Activated CD4-positive, alpha-beta T cell treated with anti-CD3 and anti-CD28 coated beads for 36 hours (primary cell): ENCODE data around the gene PAK1. TPM values are rescaled to one million over a fixed set of nuclear protein-coding genes. Genes with fewer than 3 reads are reported as not detected.
"Not testable (repeated sequence)": the region's sequence is repeated elsewhere in the genome, so short reads cannot be mapped to it uniquely, and the experiment has no call there.

Experiments used
- ATAC-seq: fragments of 200-7000 bp; cut with Tn5 transposase; one replicate; pipeline ENCODE4 v1.10.0; 2021; ENCODE audit warnings: mild to moderate bottlenecking, moderate library complexity
- CTCF ChIA-PET: fragments of 350-600 bp; sonication (Branson Sonifier 250); formaldehyde crosslinking; loops from one replicate; lab custom pipeline; 2021; ENCODE audit warnings: antibody characterized with exemption; lab: Charles Lee
- POLR2A ChIA-PET: fragments of 350-600 bp; sonication (Branson Sonifier 250); formaldehyde crosslinking; loops from one replicate; lab custom pipeline; 2021; ENCODE audit warnings: antibody characterized with exemption, inconsistent platforms; lab: Charles Lee
- DNase-seq: peaks from one replicate; pipeline ENCODE4 v3.0.0-alpha.2; 2020
- H3K27ac Mint-ChIP-seq: one replicate; pipeline ENCODE4 v1.8.0; 2021; ENCODE audit warnings: mixed read lengths
- H3K27me3 Mint-ChIP-seq: one replicate; pipeline ENCODE4 v1.8.0; 2021; ENCODE audit warnings: mixed read lengths
- H3K36me3 Mint-ChIP-seq: one replicate; pipeline ENCODE4 v1.8.0; 2021; ENCODE audit warnings: low read depth, mixed read lengths
- H3K4me1 Mint-ChIP-seq: one replicate; pipeline ENCODE4 v1.8.0; 2021; ENCODE audit warnings: mixed read lengths
- H3K4me3 Mint-ChIP-seq: one replicate; pipeline ENCODE4 v1.8.0; 2021; ENCODE audit warnings: mild to moderate bottlenecking, moderate library complexity, mixed read lengths
- H3K9me3 Mint-ChIP-seq: one replicate; pipeline ENCODE4 v1.8.0; 2021; ENCODE audit warnings: low read depth, mixed read lengths
- intact Hi-C, 2 experiments: fragments of 100-400 bp; cut with DNase I in 1 of 2; cut with micrococcal nuclease in 1 of 2; formaldehyde crosslinking; loops; one replicate each; pipeline versions ENCODE4 v1.14.2 to v1.15.1; 2022 to 2024; cut with DNase I, micrococcal nuclease
- total RNA-seq, 2 experiments: library from RNA; stranded (reverse); gene quantifications; one replicate each; pipeline ENCODE4 v1.2.3, GENCODE V29; 2021

PAK1 gene
- total RNA-seq, 2 experiments from 2014 or later = 38.2 to 43.9 TPM

DNA sequence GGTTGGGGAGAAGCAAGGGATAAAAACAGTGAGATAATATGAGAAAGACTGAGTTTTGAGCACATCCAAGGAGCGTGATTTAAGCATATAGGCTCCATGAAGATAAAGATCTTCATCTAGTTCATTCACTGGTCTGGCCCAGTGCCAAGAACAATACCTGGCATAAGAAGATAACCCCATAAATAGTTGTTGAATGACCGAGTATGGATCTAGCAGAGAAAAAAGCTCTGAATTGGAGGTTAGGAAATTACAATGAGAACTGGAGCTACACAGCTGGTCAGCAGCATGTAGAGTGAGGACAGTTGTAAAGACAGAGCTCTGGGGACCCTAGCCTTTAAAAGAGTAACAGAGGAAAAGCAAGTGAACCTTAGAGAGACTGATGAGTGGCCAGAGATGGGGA lies 33.0 kb upstream of the PAK1 start:
- H3K4me1 Mint-ChIP-seq = no peaks in the 10 kb centered on the region
- H3K27ac Mint-ChIP-seq = no peak overlapping the region
- intact Hi-C loops = no loop called here
- H3K27me3 Mint-ChIP-seq = peaks cover 13% of the 10 kb centered on the region
- no peaks in the 10 kb centered on the region for H3K36me3 Mint-ChIP-seq
- ATAC-seq (no peak), DNase-seq (no peak)
- CTCF ChIA-PET = no interaction called here
- POLR2A ChIA-PET = no interaction called here
- H3K4me3 Mint-ChIP-seq = no peak overlapping the region
- no peaks in the 10 kb centered on the region for H3K9me3 Mint-ChIP-seq

DNA sequence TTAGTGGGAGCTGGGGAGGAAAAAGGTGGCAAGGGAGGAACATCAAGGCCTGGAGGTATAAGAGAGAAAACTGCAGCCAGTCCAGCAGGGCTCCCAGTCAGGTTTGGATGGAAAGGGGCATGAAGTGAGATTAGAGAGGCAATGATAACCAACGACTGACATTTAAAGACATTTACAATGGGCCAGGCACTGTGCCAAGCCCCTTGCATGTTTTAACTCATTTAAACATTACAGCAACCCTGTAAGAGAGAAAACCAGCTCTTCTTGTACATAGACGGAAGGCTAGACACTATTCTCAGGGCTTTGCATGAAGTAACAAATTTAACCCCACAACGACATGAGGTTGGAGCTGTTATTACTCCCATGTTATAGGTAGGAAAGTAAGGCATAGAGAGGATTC lies 32.1 kb upstream of the PAK1 start:
- intact Hi-C loops = no loop called here
- DNase-seq (no peak), ATAC-seq (no peak)
- Mint-ChIP-seq H3K9me3 (no peaks in the 10 kb centered on the region), H3K36me3 (no peaks in the 10 kb centered on the region), H3K27ac (no peak overlapping the region), H3K27me3 (peaks cover 11% of the 10 kb centered on the region), H3K4me3 (no peak overlapping the region), H3K4me1 (no peaks in the 10 kb centered on the region)
- ChIA-PET CTCF (no interaction called here), POLR2A (no interaction called here)

DNA sequence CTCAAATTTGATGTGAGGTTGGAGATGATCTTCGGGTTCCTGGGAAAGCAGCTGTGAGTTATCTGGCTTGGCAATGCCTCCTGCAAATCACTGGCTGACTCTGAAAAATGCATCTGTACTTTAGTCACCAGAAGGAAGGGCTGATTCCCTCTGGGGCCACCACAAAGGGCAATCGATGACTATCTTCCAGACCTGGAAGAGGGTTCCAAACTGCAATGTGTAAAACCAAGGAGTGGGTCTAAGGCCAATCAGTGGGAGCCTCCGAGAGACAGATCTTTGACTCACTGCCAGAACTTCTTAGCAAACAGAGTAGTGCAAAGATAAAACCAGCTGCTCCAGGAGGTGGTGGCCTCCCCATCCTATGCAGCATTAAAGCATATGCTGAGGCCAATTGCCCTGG lies 29.1 kb upstream of the PAK1 start:
- no peaks in the 10 kb centered on the region for H3K36me3 Mint-ChIP-seq
- intact Hi-C loops = no loop called here
- H3K4me3 Mint-ChIP-seq = no peak overlapping the region
- H3K4me1 Mint-ChIP-seq = no peaks in the 10 kb centered on the region
- ChIA-PET POLR2A (no interaction called here), CTCF (no interaction called here)
- ATAC-seq = no peak
- H3K27me3 Mint-ChIP-seq = peaks cover 13% of the 10 kb centered on the region
- H3K9me3 Mint-ChIP-seq = no peaks in the 10 kb centered on the region
- no peak overlapping the region for H3K27ac Mint-ChIP-seq
- no peak for DNase-seq

DNA sequence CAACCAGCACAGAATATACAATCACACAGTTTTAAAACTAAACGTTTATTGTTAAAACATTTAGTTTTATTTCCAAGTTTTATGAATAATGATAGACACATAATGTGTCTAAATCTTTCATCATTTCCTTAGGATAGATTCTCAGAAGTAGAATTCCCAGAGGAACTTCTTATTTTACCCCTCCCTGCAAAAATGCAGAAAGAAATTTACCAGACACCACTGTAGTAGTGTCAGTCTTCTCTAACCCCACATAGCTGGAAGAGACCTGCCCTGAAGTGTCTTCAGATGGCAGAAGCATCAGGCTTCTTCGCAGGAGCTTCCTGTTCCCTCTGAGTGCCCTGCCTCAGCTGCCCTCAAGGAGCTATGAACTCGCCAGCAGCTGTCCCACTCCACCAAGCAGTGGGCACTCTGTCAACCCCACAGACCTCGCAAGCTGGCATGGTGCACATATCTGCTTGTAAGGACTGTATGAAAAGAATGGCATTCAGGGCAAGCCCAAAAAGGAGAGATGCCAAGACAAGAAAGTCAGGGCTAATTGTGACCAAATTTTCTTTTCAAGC lies 28.5 kb upstream of the PAK1 start:
- no peak for ATAC-seq
- Mint-ChIP-seq H3K27ac (no peak overlapping the region), H3K9me3 (no peaks in the 10 kb centered on the region), H3K4me1 (peaks cover 3% of the 10 kb centered on the region), H3K4me3 (no peak overlapping the region), H3K36me3 (no peaks in the 10 kb centered on the region), H3K27me3 (peaks cover 13% of the 10 kb centered on the region)
- no peak for DNase-seq
- ChIA-PET POLR2A (no interaction called here), CTCF (no interaction called here)
- intact Hi-C loops = no loop called here

DNA sequence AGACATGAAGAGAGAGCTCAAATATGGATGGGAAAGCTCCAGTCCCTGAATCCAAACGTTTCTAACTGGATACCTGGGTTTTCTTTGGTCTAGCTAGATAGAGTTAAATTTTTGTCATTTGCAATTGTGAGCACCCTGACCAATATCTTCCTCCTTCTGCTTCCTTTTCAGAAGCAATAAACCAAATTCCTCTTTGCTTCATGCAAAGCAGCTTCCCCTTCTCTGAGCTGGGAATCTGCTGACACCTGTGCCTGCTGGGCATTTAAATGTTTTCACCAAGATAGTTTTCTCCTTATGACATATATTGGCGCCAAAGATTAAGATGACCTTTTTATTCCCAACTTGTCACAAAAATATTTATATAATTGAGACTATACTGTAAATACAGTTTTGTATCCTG lies 27.9 kb upstream of the PAK1 start:
- Mint-ChIP-seq H3K27me3 (peaks cover 13% of the 10 kb centered on the region), H3K4me1 (peaks cover 9% of the 10 kb centered on the region), H3K27ac (no peak overlapping the region), H3K4me3 (no peak overlapping the region), H3K9me3 (no peaks in the 10 kb centered on the region), H3K36me3 (no peaks in the 10 kb centered on the region)
- ATAC-seq (no peak), DNase-seq (no peak)
- intact Hi-C loops = no loop called here
- ChIA-PET POLR2A (no interaction called here), CTCF (no interaction called here)

DNA sequence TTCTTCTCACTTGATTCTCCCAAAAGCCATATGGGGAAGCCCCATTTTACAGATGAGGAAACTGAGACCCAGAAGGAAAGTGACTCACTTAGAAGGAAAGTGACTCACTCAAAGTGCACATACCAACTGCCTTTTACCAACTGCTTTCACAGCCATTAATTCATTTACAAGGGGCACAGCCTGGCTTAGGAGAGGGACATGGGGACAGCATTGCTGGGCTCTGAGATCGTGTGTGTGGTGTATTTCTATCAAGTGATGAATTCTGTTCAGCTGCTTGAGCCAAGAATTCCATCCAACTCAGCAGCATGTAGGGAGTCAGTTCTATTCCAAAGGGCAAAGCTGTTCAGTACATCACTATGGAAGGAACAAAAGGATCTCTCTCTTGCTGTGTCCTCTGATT lies 23.5 kb upstream of the PAK1 start:
- peak; percentile 66 for ATAC-seq

DNA sequence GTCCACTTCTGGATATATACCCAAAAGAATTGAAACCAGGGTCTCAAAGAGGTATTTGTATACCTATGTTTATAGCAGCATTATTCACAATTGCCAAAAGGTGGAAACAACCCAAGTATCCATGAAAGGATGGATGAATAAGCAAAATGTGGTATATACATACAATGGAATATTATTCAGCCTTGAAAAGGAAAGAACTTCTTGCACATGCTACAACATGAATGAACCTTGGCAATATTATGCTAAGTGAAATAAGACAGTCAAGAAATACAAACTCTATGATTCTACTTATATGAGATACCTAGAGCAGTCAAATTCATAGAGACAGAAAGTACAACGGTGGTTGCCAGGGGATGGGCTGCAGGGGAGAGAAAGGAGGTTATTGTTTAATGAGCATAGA lies 21.6 kb upstream of the PAK1 start:
- ATAC-seq (no peak), DNase-seq (no peak)
- Mint-ChIP-seq H3K4me1 (peaks cover 9% of the 10 kb centered on the region), H3K4me3 (no peak overlapping the region), H3K27ac (no peak overlapping the region), H3K9me3 (no peaks in the 10 kb centered on the region), H3K27me3 (peaks cover 4% of the 10 kb centered on the region), H3K36me3 (no peaks in the 10 kb centered on the region)
- ChIA-PET CTCF (no interaction called here), POLR2A (no interaction called here)
- intact Hi-C loops = no loop called here

More for the DNA sequence above, 23.5 kb upstream of the PAK1 start:
- CTCF ChIA-PET = no interaction called here
- H3K27ac Mint-ChIP-seq = no peak overlapping the region
- H3K4me3 Mint-ChIP-seq = no peak overlapping the region
- intact Hi-C loops = no loop called here
- H3K27me3 Mint-ChIP-seq = peaks cover 4% of the 10 kb centered on the region
- POLR2A ChIA-PET = no interaction called here
- no peaks in the 10 kb centered on the region for H3K9me3 Mint-ChIP-seq
- no peaks in the 10 kb centered on the region for H3K36me3 Mint-ChIP-seq
- H3K4me1 Mint-ChIP-seq = peaks cover 9% of the 10 kb centered on the region
- DNase-seq = no peak

DNA sequence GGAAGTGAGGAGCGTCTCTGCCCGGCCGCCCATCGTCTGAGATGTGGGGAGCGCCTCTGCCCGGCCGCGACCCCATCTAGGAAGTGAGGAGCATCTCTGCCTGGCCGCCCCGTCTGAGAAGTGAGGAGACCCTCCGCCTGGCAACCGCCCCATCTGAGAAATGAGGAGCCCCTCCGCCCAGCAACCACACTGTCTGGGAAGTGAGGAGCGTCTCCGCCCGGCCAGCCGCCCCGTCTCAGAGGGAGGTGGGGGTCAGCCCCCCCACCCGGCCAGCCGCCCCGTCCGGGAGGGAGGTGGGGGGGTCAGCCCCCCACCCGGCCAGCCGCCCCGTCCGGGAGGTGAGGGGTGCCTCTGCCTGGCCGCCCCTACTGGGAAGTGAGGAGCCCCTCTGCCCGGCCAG lies 16.1 kb upstream of the PAK1 start:
- ATAC-seq, intact Hi-C loops, DNase-seq, CTCF ChIA-PET, H3K4me3 Mint-ChIP-seq, H3K27ac Mint-ChIP-seq, H3K9me3 Mint-ChIP-seq, H3K4me1 Mint-ChIP-seq, H3K27me3 Mint-ChIP-seq, POLR2A ChIA-PET, H3K36me3 Mint-ChIP-seq: not testable (repeated sequence)

DNA sequence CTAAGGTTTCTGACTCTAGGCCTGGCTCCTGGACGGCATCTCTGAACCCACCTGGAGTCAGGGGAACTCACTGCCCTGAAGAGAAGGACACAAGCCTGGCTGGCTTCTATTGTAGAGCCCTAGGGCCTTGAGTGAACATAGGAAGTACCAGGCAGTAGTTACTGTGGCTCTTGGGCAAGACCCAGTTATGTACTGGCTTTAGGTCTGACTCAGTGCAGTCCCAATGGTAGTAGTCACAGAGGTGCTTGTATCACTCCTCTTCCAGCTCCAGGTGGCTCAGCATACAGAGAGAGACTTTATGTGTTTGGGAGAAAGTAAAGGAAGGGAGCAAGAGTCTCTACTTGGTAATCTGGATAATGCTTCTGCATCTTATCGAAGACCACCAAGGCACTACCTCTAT lies 13.9 kb upstream of the PAK1 start:
- no peaks in the 10 kb centered on the region for H3K4me1 Mint-ChIP-seq
- ChIA-PET CTCF (no interaction called here), POLR2A (no interaction called here)
- ATAC-seq (no peak), DNase-seq (no peak)
- H3K9me3 Mint-ChIP-seq = no peaks in the 10 kb centered on the region
- no peaks in the 10 kb centered on the region for H3K36me3 Mint-ChIP-seq
- peaks cover 3% of the 10 kb centered on the region for H3K27me3 Mint-ChIP-seq
- no peak overlapping the region for H3K4me3 Mint-ChIP-seq
- intact Hi-C loops = no loop called here
- H3K27ac Mint-ChIP-seq = no peak overlapping the region

DNA sequence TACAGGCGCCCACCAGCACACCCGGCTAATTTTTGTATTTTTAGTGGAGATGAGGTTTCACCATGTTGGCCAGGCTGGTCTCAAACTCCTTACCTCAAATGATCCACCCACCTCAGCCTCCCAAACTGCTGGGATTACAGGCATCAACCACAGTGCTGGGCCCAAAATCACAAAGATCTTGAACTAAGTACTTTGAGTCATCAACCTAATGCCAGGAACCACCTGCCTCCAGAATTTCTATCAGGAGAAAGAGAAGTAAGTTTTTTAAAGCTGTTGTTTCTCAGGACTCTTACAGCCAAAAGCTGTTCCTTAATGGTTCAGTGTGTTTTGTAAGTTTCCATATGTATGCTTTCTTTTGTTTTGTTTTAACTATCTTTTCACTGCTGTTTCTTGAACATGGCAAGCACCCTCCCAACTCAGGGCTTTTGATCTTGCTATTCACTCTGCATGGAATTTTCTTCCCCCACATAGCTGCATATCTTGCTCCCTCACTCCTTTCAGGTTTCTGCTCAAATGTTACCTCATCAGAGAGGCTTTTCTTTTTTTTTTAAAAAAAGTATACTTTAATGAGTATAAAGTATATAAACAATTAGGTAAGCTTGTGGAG lies 6.0 kb upstream of the PAK1 start:
- POLR2A ChIA-PET = no interaction called here
- H3K27ac Mint-ChIP-seq = no peak overlapping the region
- peaks cover 8% of the 10 kb centered on the region for H3K27me3 Mint-ChIP-seq
- H3K4me3 Mint-ChIP-seq = no peak overlapping the region
- CTCF ChIA-PET = interaction anchor here (0.8 to 1.6 kb wide), 2 partner anchors 8 to 34 kb away, joined by 3 read pairs; no protein-coding TSS in a partner anchor
- H3K4me1 Mint-ChIP-seq = no peaks in the 10 kb centered on the region
- no peak for DNase-seq
- ATAC-seq = no peak
- intact Hi-C loops = loop anchor here in 1 of 2 experiments (10.0 kb wide), 1 partner anchor 515 kb away; the partner anchor contains the start of gene INTS4
- H3K36me3 Mint-ChIP-seq = no peaks in the 10 kb centered on the region
- H3K9me3 Mint-ChIP-seq = no peaks in the 10 kb centered on the region

DNA sequence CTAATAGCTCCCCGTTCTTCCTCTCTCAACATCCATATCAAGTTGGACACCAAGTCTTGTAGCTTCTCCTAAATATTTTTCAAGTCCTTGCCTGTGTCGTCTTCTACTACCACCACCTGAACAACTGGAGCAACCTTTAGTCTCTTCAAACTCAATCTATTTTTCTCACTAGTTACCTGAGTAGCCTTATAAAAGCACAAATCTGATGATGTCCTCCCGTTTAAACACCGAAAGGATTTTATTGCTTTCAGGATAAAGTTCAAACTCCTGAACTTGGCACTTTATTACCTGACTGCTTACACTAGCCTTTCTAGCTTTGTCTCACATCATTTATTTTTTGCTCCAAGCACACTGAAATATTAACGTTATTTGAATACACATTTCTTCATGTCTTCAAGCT lies 1.3 kb upstream of the PAK1 start:
- DNase-seq = no peak
- Mint-ChIP-seq H3K4me3 (peak overlapping the region; percentile 3), H3K9me3 (no peaks in the 10 kb centered on the region), H3K27ac (no peak overlapping the region), H3K36me3 (no peaks in the 10 kb centered on the region), H3K27me3 (peaks cover 13% of the 10 kb centered on the region), H3K4me1 (peaks cover 4% of the 10 kb centered on the region)
- ChIA-PET CTCF (no interaction called here), POLR2A (no interaction called here)
- intact Hi-C loops = loop anchor here in 1 of 2 experiments (10.0 kb wide), 1 partner anchor 520 kb away; the partner anchor contains the start of gene INTS4
- ATAC-seq = no peak

DNA sequence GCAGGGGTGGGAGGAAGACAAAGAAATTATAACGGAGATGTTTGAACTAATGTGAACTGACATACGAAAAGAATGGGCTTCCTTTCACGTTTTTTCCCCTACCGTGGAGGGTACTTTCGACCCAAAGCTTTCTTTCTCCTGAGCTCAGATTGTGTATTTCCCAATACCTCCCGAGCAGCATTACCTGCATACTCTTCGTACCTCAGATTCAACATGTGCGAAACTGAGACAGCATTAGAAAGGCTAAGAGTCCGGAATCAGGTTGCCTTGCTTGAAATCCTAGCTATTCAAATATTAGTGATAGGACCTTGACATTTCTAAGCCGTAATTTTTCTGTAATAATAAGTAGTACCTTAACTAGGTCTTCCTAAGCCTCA lies 778 bp upstream of the PAK1 start:
- ChIA-PET CTCF (interaction anchor here (0.8 to 1.5 kb wide), 2 partner anchors 21 to 26 kb away, joined by 3 to 5 read pairs; no protein-coding TSS in a partner anchor), POLR2A (no interaction called here)
- peaks cover 15% of the 10 kb centered on the region for H3K27me3 Mint-ChIP-seq

More for the DNA sequence above, 778 bp upstream of the PAK1 start:
- no peak for ATAC-seq
- Mint-ChIP-seq H3K4me1 (peaks cover 4% of the 10 kb centered on the region), H3K36me3 (no peaks in the 10 kb centered on the region), H3K9me3 (no peaks in the 10 kb centered on the region), H3K27ac (peak overlapping the region; percentile 77), H3K4me3 (peak overlapping the region; percentile 75)
- no peak for DNase-seq
- intact Hi-C loops = loop anchor here (1.0 to 10.0 kb wide), 6 partner anchors 62 to 663 kb away; partner anchors contain the start of genes ALG8 (in 1 of the 2), CLNS1A (in 1 of the 2) and INTS4 (in 1 of the 2)
